ENCODE data around the gene ACSS2.
"Not testable (repeated sequence)": the region's sequence is repeated elsewhere in the genome, so short reads cannot be mapped to it uniquely, and the experiment has no call there.

ACSS2 gene

GRCh38 chr20:34895465-34895864 is 19.1 kb downstream of the ACSS2 start:
- TF ChIP-seq, protein P1, sequence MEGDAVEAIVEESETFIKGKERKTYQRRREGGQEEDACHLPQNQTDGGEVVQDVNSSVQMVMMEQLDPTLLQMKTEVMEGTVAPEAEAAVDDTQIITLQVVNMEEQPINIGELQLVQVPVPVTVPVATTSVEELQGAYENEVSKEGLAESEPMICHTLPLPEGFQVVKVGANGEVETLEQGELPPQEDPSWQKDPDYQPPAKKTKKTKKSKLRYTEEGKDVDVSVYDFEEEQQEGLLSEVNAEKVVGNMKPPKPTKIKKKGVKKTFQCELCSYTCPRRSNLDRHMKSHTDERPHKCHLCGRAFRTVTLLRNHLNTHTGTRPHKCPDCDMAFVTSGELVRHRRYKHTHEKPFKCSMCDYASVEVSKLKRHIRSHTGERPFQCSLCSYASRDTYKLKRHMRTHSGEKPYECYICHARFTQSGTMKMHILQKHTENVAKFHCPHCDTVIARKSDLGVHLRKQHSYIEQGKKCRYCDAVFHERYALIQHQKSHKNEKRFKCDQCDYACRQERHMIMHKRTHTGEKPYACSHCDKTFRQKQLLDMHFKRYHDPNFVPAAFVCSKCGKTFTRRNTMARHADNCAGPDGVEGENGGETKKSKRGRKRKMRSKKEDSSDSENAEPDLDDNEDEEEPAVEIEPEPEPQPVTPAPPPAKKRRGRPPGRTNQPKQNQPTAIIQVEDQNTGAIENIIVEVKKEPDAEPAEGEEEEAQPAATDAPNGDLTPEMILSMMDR (IDR thresholded peaks at IDR 0.05; ENCODE audit: low read depth, low read length): no peak
- no peak overlapping the region for H3K4me3 ChIP-seq (ENCODE audit: low read depth, low read length)

- no peak overlapping the region for H3K4me3 ChIP-seq (ENCODE audit: low read depth, low read length)
- TF ChIP-seq, protein P1 (IDR thresholded peaks at IDR 0.05; ENCODE audit: low read depth, low read length): no peak
These were observed 19.7 kb downstream of the ACSS2 start for GRCh38 chr20:34896086-34896621.

GRCh38 chr20:34898129-34898528 is 21.7 kb downstream of the ACSS2 start:
- not testable (repeated sequence) for H3K4me3 ChIP-seq (ENCODE audit: low read depth, low read length)

DNA sequence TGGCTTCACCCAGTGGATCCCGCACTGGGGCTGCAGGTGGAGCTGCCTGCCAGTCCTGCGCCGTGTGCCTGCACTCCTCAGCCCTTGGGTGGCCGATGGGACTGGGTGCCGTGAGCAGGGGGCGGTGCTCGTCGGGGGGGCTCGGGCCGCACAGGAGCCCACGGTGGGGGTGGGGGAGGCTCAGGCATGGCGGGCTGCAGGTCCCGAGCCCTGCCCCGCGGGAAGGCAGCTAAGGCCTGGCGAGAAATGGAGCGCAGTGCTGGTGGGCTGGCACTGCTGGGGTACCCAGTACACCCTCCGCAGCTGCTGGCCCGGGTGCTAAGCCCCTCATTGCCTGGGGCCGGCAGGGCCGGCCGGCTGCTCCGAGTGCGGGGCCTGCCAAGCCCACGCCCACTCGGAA is 22.3 kb downstream of the ACSS2 start:
- not testable (repeated sequence) for H3K4me3 ChIP-seq (ENCODE audit: low read depth, low read length)

GRCh38 chr20:34904202-34904621 is 27.8 kb downstream of the ACSS2 start:
- TF ChIP-seq, protein P1 (IDR thresholded peaks at IDR 0.05; ENCODE audit: low read depth, low read length): no peak
- no peak overlapping the region for H3K4me3 ChIP-seq (ENCODE audit: low read depth, low read length)

DNA sequence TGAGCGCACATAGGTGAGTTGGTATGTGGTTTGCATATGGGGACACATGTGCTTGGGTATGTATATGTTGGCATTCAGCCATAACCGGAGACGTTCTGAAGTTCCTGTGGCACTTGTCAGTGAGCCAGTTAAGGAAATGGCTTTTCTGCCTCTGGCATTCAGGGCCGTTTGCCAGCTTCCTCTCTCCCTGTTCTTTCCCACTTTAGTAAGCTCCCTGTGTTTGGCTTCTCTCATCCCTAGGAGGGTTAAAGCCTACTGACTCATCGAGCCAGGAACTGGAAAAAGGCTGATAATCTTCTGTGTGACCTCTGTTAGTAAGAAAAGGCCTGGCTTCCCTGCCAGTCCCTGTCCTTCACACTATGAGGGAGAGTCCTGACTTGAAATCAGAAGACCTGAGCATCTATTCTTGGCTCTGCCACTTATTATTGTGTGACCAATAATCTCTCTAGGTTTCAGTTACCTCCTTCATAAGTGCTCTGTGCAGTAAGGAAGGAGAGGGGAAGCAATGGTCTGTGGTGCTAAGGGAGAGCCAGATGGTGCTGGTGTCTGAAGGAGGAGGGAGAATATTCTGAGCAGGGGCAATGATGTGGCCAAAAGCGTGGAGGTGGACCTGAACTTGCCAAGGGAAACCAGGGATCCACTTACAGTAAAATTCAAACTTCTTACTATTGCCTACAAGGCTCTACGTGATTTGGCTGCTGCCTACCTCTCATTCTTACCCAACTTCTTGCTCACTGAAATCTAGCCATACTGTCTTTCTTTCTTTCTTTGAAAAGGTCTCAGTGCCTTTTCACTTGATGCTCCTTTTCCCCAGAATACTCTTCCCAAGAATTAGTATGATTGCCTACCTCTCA is 31.4 kb downstream of the ACSS2 start:
- TF ChIP-seq, protein P1 (IDR thresholded peaks at IDR 0.05; ENCODE audit: low read depth, low read length): no peak
- H3K4me3 ChIP-seq (ENCODE audit: low read depth, low read length): no peak overlapping the region

DNA sequence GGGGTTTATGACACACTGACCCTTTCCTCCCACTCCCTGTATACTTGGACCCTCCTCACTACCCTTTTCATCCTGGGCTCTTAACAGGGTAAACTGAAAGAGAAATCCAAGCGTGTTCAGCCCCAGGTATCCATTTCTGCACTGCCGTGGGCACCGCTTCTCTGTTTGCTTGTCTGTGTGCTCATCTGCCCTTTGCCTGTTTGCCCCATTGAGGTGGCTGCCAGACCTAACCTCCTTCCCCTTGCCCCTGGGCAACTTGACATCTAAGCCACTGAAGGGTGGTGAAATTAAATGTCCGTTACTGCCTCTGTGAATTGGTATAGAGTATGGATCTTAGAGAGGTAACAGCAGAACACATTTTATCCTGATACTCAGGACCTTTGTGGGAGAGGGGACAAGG is 38.7 kb downstream of the ACSS2 start:
- H3K4me3 ChIP-seq (ENCODE audit: low read depth, low read length): no peak overlapping the region
- TF ChIP-seq, protein P1 (IDR thresholded peaks at IDR 0.05; ENCODE audit: low read depth, low read length): no peak

GRCh38 chr20:34915749-34916455 is 39.5 kb downstream of the ACSS2 start:
- TF ChIP-seq, protein P1 (IDR thresholded peaks at IDR 0.05; ENCODE audit: low read depth, low read length): no peak
- H3K4me3 ChIP-seq (ENCODE audit: low read depth, low read length): no peak overlapping the region

Data from WI38 (cell line).